Hepatocyte (in vitro differentiated cells): ENCODE results near the gene PRKCA. TPM values are rescaled to one million over a fixed set of nuclear protein-coding genes. Genes with fewer than 3 reads are reported as not detected.
"Not testable (repeated sequence)": the region's sequence is repeated elsewhere in the genome, so short reads cannot be mapped to it uniquely, and the experiment has no call there.

Experiments
- DNase-seq: peaks from one replicate; pipeline ENCODE4 v3.0.0-alpha.2; 2016; ENCODE audit warnings: low spot score
- H2AFZ ChIP-seq: fragments of 200-600 bp; sonication (generic); 2 replicates; pipeline ENCODE4 v1.6.0; 2016; ENCODE audit warnings: antibody characterized with exemption, mild to moderate bottlenecking
- H3K27ac ChIP-seq: fragments of 200-600 bp; sonication (generic); 2 replicates; pipeline ENCODE4 v1.5.1; 2016; ENCODE audit warnings: mild to moderate bottlenecking
- H3K27me3 ChIP-seq: fragments of 200-600 bp; sonication (generic); 2 replicates; pipeline ENCODE4 v1.6.1; 2016
- H3K36me3 ChIP-seq: fragments of 200-600 bp; sonication (generic); replicated peaks from 2 replicates; pipeline ENCODE4 v1.5.1; 2016; ENCODE audit warnings: low read depth; ENCODE audit not compliant: insufficient read depth
- H3K4me1 ChIP-seq: fragments of 200-600 bp; sonication (generic); 2 replicates; pipeline ENCODE4 v1.5.1; 2016; ENCODE audit warnings: mild to moderate bottlenecking, moderate library complexity; ENCODE audit not compliant: insufficient read depth
- H3K4me2 ChIP-seq: fragments of 200-600 bp; sonication (generic); 2 replicates; pipeline ENCODE4 v1.6.0; 2016
- H3K4me3 ChIP-seq: fragments of 200-600 bp; sonication (generic); 2 replicates; pipeline ENCODE4 v1.5.1; 2016; ENCODE audit warnings: mild to moderate bottlenecking
- H3K79me2 ChIP-seq: fragments of 200-600 bp; sonication (generic); 2 replicates; pipeline ENCODE4 v1.6.0; 2017; ENCODE audit warnings: mild to moderate bottlenecking
- H3K9me2 ChIP-seq: fragments of 200-600 bp; sonication (generic); replicated peaks from 2 replicates; pipeline ENCODE4 v1.6.0; 2017; ENCODE audit warnings: mild to moderate bottlenecking; ENCODE audit not compliant: insufficient read depth
- H3K9me3 ChIP-seq: fragments of 200-600 bp; sonication (generic); 2 replicates; pipeline ENCODE4 v1.5.1; 2016; ENCODE audit warnings: low read depth, mild to moderate bottlenecking
- H4K20me1 ChIP-seq: fragments of 200-600 bp; sonication (generic); 2 replicates; pipeline ENCODE4 v1.6.0; 2016; ENCODE audit warnings: mild to moderate bottlenecking; ENCODE audit not compliant: insufficient read depth, poor library complexity, severe bottlenecking
- EZH2 ChIP-seq: fragments of 200-600 bp; sonication (generic); IDR thresholded peaks from 2 replicates; pipeline ENCODE4 v1.6.1; 2016; ENCODE audit warnings: antibody characterized with exemption, mild to moderate bottlenecking, borderline replicate concordance
- EZH2phosphoT487 ChIP-seq: fragments of 200-600 bp; sonication (generic); IDR thresholded peaks from one replicate; pipeline ENCODE4 v1.6.1; 2018; ENCODE audit warnings: antibody characterized with exemption, mild to moderate bottlenecking, low read depth, moderate library complexity; ENCODE audit not compliant: unreplicated experiment, severe bottlenecking
- WGBS: methylation state at CpG from one replicate; pipeline ENCODE4 v1.1.6; 2016; ENCODE audit warnings: low lambda C conversion rate; ENCODE audit errors: missing lambda C conversion rate; 5-methylcytosine and 5-hydroxymethylcytosine counted together
- polyA plus RNA-seq: library from polyadenylated mRNA; unstranded; fragments of >200 nt; fragmentation: Nextera tagmentation; extraction: Ambion mirVana; gene quantifications from 2 replicates; pipeline ENCODE4 v1.2.1, GENCODE V29; 2016
- total RNA-seq: library from RNA; depleted of rRNA; stranded (reverse); fragments of >200 nt; gene quantifications from 2 replicates; pipeline ENCODE4 v1.2.3, GENCODE V29; 2014
- TF ChIP-seq, protein P1 (sequence below): fragments of 200-600 bp; sonication (generic); IDR thresholded peaks from 2 replicates; pipeline ENCODE4 v1.5.1; 2016; ENCODE audit warnings: antibody characterized with exemption, mild to moderate bottlenecking; ENCODE audit not compliant: poor library complexity

PRKCA gene
- total and polyA plus RNA-seq, 2 experiments from 2014 or later = 5.9 to 18.5 TPM

DNA sequence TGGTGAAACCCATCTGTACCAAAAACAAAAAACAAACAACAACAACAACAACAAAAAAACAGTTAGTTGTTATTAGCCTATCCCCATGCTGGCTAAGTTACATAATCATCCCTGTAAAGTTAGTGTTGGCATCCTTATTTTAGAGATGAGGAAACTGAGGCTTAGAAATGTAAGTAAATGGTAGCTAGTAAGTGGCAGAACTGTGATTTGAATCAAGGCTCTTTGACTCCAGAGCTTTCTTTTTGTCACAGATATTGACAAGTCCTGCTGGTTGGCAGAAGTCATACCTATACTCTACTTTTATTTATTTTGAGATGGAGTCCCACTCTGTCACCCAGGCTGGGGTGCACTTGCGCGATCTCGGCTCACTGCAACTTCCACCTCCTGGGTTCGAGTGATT is 42.1 kb downstream of the PRKCA start:
- no peaks in the 10 kb centered on the region for H4K20me1 ChIP-seq
- peaks cover 50% of the 10 kb centered on the region for H3K79me2 ChIP-seq

DNA sequence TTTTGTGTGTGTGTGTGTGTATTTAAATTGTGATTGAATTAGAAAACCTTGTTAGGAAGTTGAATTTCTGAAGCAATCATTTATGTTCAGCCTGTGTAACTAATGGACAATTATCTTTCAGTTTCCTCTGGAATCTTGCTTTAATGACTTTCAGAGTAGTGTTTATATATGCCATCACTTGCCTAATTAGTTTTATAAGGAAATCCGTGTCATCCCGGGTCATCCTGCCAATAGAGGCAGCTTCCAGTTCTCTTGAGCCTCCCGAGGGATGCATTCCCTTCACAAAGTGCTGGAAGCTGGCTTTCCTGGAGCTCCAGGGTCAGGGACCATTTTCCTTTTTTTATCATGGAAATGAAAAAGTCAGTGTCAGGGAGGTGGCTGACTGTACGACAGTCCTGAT is 42.9 kb downstream of the PRKCA start:
- Histone ChIP-seq H2AFZ (no peak overlapping the region), H3K4me1 (peaks cover 31% of the 10 kb centered on the region), H4K20me1 (no peaks in the 10 kb centered on the region), H3K36me3 (no peaks in the 10 kb centered on the region), H3K9me3 (no peaks in the 10 kb centered on the region), H3K9me2 (no peaks in the 10 kb centered on the region), H3K79me2 (peaks cover 49% of the 10 kb centered on the region), H3K27ac (peak overlapping the region; percentile 35), H3K4me3 (no peak overlapping the region), H3K27me3 (no peaks in the 10 kb centered on the region), H3K4me2 (no peak overlapping the region)
- 58% methylated on average over 4 of the region's 4 CpGs for WGBS
- DNase-seq = no peak
- TF ChIP-seq, protein P1, sequence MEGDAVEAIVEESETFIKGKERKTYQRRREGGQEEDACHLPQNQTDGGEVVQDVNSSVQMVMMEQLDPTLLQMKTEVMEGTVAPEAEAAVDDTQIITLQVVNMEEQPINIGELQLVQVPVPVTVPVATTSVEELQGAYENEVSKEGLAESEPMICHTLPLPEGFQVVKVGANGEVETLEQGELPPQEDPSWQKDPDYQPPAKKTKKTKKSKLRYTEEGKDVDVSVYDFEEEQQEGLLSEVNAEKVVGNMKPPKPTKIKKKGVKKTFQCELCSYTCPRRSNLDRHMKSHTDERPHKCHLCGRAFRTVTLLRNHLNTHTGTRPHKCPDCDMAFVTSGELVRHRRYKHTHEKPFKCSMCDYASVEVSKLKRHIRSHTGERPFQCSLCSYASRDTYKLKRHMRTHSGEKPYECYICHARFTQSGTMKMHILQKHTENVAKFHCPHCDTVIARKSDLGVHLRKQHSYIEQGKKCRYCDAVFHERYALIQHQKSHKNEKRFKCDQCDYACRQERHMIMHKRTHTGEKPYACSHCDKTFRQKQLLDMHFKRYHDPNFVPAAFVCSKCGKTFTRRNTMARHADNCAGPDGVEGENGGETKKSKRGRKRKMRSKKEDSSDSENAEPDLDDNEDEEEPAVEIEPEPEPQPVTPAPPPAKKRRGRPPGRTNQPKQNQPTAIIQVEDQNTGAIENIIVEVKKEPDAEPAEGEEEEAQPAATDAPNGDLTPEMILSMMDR = no peak

More for the DNA sequence above, 42.1 kb downstream of the PRKCA start:
- TF ChIP-seq EZH2phosphoT487 = no peak
- no peak for TF ChIP-seq EZH2
- TF ChIP-seq, protein P1 = no peak
- no peaks in the 10 kb centered on the region for H3K36me3 ChIP-seq
- H3K4me2 ChIP-seq = no peak overlapping the region
- no peak for DNase-seq
- no peaks in the 10 kb centered on the region for H3K9me3 ChIP-seq
- no peak overlapping the region for H2AFZ ChIP-seq
- 97% methylated on average over 4 of the region's 4 CpGs for WGBS
- H3K27me3 ChIP-seq = no peaks in the 10 kb centered on the region
- H3K4me3 ChIP-seq = no peak overlapping the region
- H3K27ac ChIP-seq = peak overlapping the region; percentile 70
- H3K9me2 ChIP-seq = no peaks in the 10 kb centered on the region
- H3K4me1 ChIP-seq = peaks cover 24% of the 10 kb centered on the region

DNA sequence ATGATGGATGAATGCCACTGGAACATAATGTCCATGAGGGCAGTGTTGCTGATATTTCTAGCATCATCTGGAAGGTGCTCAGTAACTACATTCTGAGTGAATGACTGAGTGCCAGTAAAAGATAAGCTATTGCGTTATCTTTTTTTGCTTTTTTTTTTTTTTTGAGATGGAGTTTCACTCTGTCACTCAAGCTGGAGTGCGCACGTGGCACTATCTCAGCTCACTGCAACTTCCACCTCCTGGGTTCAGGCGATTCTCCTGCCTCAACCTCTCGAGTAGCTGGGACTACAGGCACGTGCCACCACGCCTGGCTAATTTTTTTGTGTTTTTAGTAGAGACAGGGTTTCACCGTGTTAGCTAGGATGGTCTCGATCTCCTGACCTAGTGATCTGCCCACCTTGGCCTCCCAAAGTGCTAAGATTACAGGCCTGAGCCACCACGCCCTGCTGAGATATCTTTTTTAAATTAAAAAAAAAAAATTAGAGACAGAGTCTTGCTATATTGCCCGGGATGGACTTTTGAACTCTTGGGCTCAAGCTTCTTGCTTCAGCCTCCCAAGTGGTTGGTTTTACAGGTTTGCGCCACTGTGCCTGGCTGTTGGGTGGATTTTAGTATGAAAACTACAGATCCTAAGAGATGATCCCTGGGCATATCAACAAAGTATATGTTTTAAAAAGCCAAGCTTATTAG is 43.7 kb downstream of the PRKCA start:
- Histone ChIP-seq H3K27ac (peak overlapping the region; percentile 73), H3K4me1 (peaks cover 33% of the 10 kb centered on the region), H3K79me2 (peaks cover 51% of the 10 kb centered on the region)
- H4K20me1 ChIP-seq, H3K36me3 ChIP-seq, H3K4me3 ChIP-seq, H3K27me3 ChIP-seq, H2AFZ ChIP-seq, H3K9me2 ChIP-seq, H3K9me3 ChIP-seq, H3K4me2 ChIP-seq: not testable (repeated sequence)
- peak; percentile 29 for DNase-seq
- WGBS = 92% methylated on average over 12 of the region's 12 CpGs

DNA sequence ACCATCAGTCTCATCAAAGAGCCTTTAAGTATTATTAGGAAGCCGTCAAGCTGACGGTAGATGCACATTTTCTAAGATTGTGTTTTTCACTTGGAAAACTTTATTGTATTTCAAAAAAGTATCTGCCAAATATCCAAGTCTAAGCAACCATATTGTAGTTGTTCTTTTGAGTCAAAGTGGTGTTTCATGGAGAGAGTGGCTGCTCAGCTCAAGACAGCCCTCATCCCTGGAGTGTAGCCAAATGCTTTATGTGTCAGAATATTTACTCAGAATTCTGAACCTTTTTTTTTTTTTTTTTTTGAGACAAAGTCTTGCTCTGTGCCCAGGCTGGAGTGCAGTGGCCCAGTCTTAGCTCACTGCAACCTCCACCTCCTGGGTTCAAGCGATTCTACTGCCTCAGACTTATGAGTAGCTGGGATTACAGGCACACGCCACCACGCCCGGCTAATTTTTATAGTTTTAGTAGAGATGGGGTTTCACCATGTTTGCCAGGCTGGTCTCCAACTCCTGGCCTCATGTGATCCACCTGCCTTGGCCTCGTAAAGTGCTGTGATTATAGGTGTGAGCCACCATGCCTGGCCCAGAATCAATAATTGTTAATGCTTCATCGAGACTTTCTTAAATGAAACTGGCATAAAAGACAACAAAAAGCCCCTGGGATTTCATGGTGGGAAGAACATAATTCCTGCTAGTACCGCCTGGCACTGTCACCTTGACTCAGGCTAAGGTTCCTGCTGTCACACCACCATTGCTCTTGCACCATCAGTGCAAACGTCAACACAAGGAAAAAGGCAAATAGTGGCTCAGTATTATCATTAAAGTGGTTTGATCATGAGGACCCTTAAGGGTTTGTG is 45.5 kb downstream of the PRKCA start:
- DNase-seq = peak; percentile 35
- no peaks in the 10 kb centered on the region for H3K9me2 ChIP-seq
- peak overlapping the region; percentile 78 for H3K27ac ChIP-seq
- H3K4me2 ChIP-seq = peak overlapping the region; percentile 32
- H3K79me2 ChIP-seq = peaks cover 60% of the 10 kb centered on the region
- TF ChIP-seq, protein P1 = no peak
- no peak for TF ChIP-seq EZH2
- no peak for TF ChIP-seq EZH2phosphoT487
- H3K27me3 ChIP-seq = no peaks in the 10 kb centered on the region
- peaks cover 38% of the 10 kb centered on the region for H3K4me1 ChIP-seq
- no peaks in the 10 kb centered on the region for H4K20me1 ChIP-seq
- H3K36me3 ChIP-seq = no peaks in the 10 kb centered on the region
- H3K4me3 ChIP-seq = no peak overlapping the region
- H3K9me3 ChIP-seq = no peaks in the 10 kb centered on the region
- H2AFZ ChIP-seq = no peak overlapping the region
- 77% methylated on average over 10 of the region's 10 CpGs for WGBS
